ENCODE measurements around the gene ASCL4. TPM values are rescaled to one million over a fixed set of nuclear protein-coding genes. Genes with fewer than 3 reads are reported as not detected.
A peak's percentile ranks its signal among the peaks of the same experiment; 100 is the strongest.

The ASCL4 gene
- total and polyA plus RNA-seq, 7 experiments from 2014 or later: not detected

DNA sequence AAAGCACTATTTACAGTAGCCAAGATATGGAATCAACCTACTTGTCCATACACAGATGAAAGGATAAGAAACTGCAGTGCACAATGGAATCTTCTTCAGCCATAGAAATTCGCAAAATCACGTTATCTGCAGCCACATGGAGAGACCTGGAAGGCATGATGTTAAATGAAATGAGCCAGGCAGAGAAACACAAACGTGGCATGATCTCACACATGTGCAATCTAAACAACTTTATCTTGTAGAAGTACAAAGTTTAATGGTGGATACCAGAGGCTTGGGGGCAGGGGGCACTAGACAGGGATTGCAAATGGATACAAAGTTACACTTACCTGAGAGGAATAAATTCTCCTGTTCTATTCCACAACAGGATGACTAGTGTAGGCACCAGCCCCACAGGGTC is 24.1 kb downstream of the ASCL4 start:
- Mint-ChIP-seq H3K9me3 (no peaks in the 10 kb centered on the region), H3K4me3 (no peak overlapping the region), H3K36me3 (peaks cover 0 to 3% (median 0%) of the 10 kb centered on the region in 5 donors), H3K27ac (no peak overlapping the region), H3K27me3 (peaks cover 15 to 41% (median 24%) of the 10 kb centered on the region in 5 donors), H3K4me1 (no peaks in the 10 kb centered on the region)
- intact Hi-C loops (cut with micrococcal nuclease): no loop called here
- Histone ChIP-seq H3K4me3 (ENCODE audit: low read length) (no peak overlapping the region), H3K9me3 (ENCODE audit: control insufficient read depth in 2 of 3, low read length in 3 of 3) (no peaks in the 10 kb centered on the region), H3K4me1 (ENCODE audit: control insufficient read depth in 2 of 2, insufficient read depth in 2 of 2, low read length in 2 of 2) (no peaks in the 10 kb centered on the region), H3K27me3 (ENCODE audit: control insufficient read depth in 2 of 2, insufficient read depth in 2 of 2, low read length in 2 of 2) (no peaks in the 10 kb centered on the region), H3K36me3 (ENCODE audit: control insufficient read depth in 2 of 3, insufficient read depth in 3 of 3, low read length in 3 of 3) (no peaks in the 10 kb centered on the region), H3K27ac (ENCODE audit: low read depth, low read length) (no peak overlapping the region)
- POLR2A ChIA-PET: no interaction called here
- DNase-seq (no peak), ATAC-seq (no peak)
- CTCF ChIA-PET: no interaction called here

DNA sequence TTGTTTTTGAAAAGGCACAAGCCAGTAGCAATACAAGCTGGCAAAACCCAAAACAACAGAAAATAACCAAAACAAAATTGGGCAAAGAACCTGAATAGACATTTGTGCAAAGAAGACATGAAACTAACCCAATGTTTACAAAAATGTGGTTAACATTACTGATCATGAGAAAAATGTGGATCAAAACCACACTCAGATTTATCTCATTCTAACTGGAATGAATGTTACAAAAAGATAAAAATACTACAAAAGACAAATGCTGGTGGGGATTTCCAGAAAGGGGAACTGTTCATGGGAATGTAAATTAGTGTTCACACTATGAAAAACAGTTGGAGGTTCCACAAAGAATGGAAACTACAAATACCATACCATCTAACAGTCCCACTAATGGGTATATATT is 26.6 kb downstream of the ASCL4 start:
- Histone ChIP-seq H3K9me3 (ENCODE audit: control insufficient read depth in 2 of 3, low read length in 3 of 3) (no peaks in the 10 kb centered on the region), H3K36me3 (ENCODE audit: control insufficient read depth in 2 of 3, insufficient read depth in 3 of 3, low read length in 3 of 3) (no peaks in the 10 kb centered on the region), H3K4me1 (ENCODE audit: control insufficient read depth in 2 of 2, insufficient read depth in 2 of 2, low read length in 2 of 2) (no peaks in the 10 kb centered on the region), H3K27me3 (ENCODE audit: control insufficient read depth in 2 of 2, insufficient read depth in 2 of 2, low read length in 2 of 2) (no peaks in the 10 kb centered on the region), H3K27ac (ENCODE audit: low read depth, low read length) (no peak overlapping the region), H3K4me3 (ENCODE audit: low read length) (no peak overlapping the region)
- POLR2A ChIA-PET: no interaction called here
- Mint-ChIP-seq H3K27me3 (peaks cover 8 to 22% (median 13%) of the 10 kb centered on the region in 5 donors), H3K4me3 (no peak overlapping the region), H3K36me3 (no peaks in the 10 kb centered on the region), H3K9me3 (no peaks in the 10 kb centered on the region), H3K27ac (no peak overlapping the region), H3K4me1 (no peaks in the 10 kb centered on the region)
- DNase-seq (no peak), ATAC-seq (no peak)
- intact Hi-C loops (cut with micrococcal nuclease): no loop called here
- CTCF ChIA-PET: no interaction called here

DNA sequence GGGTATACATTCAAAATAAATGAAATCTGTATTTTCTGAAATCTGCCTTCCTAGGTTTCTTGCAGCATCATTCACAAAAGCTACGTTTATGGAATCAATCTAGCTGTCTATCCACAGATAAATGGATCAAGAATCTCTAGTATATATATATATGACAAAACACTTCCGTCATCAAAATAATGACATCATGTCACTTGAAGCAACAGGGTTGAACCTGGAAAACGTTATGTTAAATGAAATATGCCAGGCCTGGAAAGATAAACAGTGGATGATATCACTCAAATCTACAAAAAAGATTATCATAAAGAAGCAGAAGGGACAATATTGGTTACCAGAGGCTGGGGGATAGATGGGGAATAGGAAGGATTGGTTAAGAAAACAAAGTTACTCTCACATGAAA is 28.6 kb downstream of the ASCL4 start:
- Mint-ChIP-seq H3K27ac (no peak overlapping the region), H3K36me3 (no peaks in the 10 kb centered on the region), H3K9me3 (no peaks in the 10 kb centered on the region), H3K4me1 (no peaks in the 10 kb centered on the region), H3K27me3 (peaks cover 7 to 19% (median 13%) of the 10 kb centered on the region in 5 donors), H3K4me3 (no peak overlapping the region)
- intact Hi-C loops (cut with micrococcal nuclease): no loop called here
- no peaks in the 10 kb centered on the region for H3K36me3 ChIP-seq (ENCODE audit: control insufficient read depth in 2 of 3, insufficient read depth in 3 of 3, low read length in 3 of 3)
- no peaks in the 10 kb centered on the region for H3K27me3 ChIP-seq (ENCODE audit: control insufficient read depth in 2 of 2, insufficient read depth in 2 of 2, low read length in 2 of 2)
- POLR2A ChIA-PET: no interaction called here
- no peaks in the 10 kb centered on the region for H3K9me3 ChIP-seq (ENCODE audit: control insufficient read depth in 2 of 3, low read length in 3 of 3)
- no peak for ATAC-seq
- H3K4me1 ChIP-seq (ENCODE audit: control insufficient read depth in 2 of 2, insufficient read depth in 2 of 2, low read length in 2 of 2): no peaks in the 10 kb centered on the region
- CTCF ChIA-PET: no interaction called here
- no peak for DNase-seq
- no peak overlapping the region for H3K27ac ChIP-seq (ENCODE audit: low read depth, low read length)
- H3K4me3 ChIP-seq (ENCODE audit: low read length): no peak overlapping the region

DNA sequence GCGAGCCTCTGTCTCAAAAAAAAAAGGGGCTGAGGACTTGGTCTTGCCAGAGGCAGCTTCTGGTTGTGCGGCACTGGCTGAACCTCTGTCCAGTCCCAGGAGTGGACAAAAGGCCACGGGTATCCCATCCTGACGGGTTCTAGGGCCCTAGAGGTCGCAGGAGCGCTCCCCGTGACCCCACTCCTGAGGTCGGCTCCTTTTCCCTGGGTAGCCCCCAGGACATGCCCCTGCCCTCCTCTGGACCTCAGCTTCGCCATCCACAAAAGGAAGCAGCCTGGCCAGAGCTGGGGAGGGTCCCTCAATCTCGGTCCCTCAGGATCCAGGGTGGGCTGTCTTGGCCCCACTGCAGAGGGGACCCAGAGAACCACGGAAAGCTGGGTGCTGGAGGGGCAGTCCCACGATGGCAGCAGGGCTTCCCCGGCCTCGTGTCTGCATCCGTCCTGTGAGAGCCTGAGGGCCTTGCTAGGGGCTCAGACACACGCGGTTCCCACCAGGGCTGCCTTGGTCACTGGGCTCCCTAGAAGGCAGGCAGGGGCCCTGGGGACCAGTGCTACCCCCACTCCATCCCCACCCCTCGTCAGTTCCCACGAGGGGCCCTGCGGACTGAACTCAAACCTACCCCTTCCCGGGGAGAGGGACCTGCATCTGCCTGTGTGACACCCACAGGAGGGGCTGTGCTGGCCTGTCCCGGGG is 31.1 kb downstream of the ASCL4 start:
- no peaks in the 10 kb centered on the region for H3K36me3 Mint-ChIP-seq
- intact Hi-C loops (cut with micrococcal nuclease): no loop called here
- POLR2A ChIA-PET: no interaction called here

DNA sequence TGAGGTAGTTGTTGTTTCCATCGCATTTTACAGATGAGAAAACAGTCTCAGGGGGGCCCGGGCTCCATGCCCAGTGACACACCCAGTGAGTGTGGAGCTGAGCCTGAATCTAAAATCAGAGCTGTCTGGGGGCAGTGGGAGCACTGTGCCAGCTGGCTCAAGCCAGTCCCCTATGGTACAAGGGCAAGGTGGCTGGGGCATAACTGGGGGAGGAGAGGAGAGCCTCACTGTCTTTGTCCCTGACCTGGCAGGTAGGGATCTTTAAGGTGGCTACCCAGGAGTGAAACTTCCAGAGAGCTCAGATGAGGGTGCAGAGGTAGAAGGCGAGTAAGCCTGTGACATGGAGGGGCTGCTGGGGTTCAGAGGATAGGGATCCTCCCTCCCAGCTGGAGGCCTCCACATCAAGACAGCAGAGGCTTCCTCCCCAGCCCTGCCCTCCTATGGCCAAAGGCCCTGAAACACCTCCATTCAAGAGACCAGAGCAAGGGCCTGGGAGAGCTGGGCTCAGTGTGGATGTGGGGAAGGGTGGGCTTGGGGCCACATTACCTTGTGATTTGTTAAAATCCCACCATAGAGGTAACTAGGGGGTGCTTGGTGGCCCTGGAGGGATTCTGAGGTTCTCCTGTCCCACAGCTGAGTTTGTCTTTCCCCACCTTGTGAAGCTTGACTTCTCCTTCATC is 33.1 kb downstream of the ASCL4 start:
- ChIA-PET CTCF (no interaction called here), POLR2A (no interaction called here)
- H3K27me3 ChIP-seq (ENCODE audit: control insufficient read depth in 2 of 2, insufficient read depth in 2 of 2, low read length in 2 of 2): no peaks in the 10 kb centered on the region
- no peak overlapping the region for H3K27ac ChIP-seq (ENCODE audit: low read depth, low read length)
- no peaks in the 10 kb centered on the region for H3K36me3 ChIP-seq (ENCODE audit: control insufficient read depth in 2 of 3, insufficient read depth in 3 of 3, low read length in 3 of 3)
- DNase-seq (no peak), ATAC-seq (no peak)
- intact Hi-C loops (cut with micrococcal nuclease): no loop called here
- H3K9me3 ChIP-seq (ENCODE audit: control insufficient read depth in 2 of 3, low read length in 3 of 3): no peaks in the 10 kb centered on the region
- no peaks in the 10 kb centered on the region for H3K9me3 Mint-ChIP-seq
- no peak overlapping the region for H3K4me3 Mint-ChIP-seq
- H3K4me3 ChIP-seq (ENCODE audit: low read length): no peak overlapping the region
- no peak overlapping the region for H3K27ac Mint-ChIP-seq
- no peaks in the 10 kb centered on the region for H3K4me1 Mint-ChIP-seq
- H3K27me3 Mint-ChIP-seq: peaks cover 6 to 17% (median 9%) of the 10 kb centered on the region in 5 donors
- no peaks in the 10 kb centered on the region for H3K36me3 Mint-ChIP-seq
- no peaks in the 10 kb centered on the region for H3K4me1 ChIP-seq (ENCODE audit: control insufficient read depth in 2 of 2, insufficient read depth in 2 of 2, low read length in 2 of 2)

More for the DNA sequence above, 31.1 kb downstream of the ASCL4 start:
- no peak for ATAC-seq
- Mint-ChIP-seq H3K27ac (no peak overlapping the region), H3K9me3 (no peaks in the 10 kb centered on the region), H3K4me3 (no peak overlapping the region), H3K27me3 (peaks cover 0 to 17% (median 9%) of the 10 kb centered on the region in 5 donors), H3K4me1 (no peaks in the 10 kb centered on the region)
- Histone ChIP-seq H3K27ac (ENCODE audit: low read depth, low read length) (no peak overlapping the region), H3K9me3 (ENCODE audit: control insufficient read depth in 2 of 3, low read length in 3 of 3) (no peaks in the 10 kb centered on the region), H3K4me1 (ENCODE audit: control insufficient read depth in 2 of 2, insufficient read depth in 2 of 2, low read length in 2 of 2) (no peaks in the 10 kb centered on the region), H3K36me3 (ENCODE audit: control insufficient read depth in 2 of 3, insufficient read depth in 3 of 3, low read length in 3 of 3) (no peaks in the 10 kb centered on the region), H3K27me3 (ENCODE audit: control insufficient read depth in 2 of 2, insufficient read depth in 2 of 2, low read length in 2 of 2) (no peaks in the 10 kb centered on the region), H3K4me3 (ENCODE audit: low read length) (no peak overlapping the region)
- DNase-seq: no peak
- CTCF ChIA-PET: no interaction called here

DNA sequence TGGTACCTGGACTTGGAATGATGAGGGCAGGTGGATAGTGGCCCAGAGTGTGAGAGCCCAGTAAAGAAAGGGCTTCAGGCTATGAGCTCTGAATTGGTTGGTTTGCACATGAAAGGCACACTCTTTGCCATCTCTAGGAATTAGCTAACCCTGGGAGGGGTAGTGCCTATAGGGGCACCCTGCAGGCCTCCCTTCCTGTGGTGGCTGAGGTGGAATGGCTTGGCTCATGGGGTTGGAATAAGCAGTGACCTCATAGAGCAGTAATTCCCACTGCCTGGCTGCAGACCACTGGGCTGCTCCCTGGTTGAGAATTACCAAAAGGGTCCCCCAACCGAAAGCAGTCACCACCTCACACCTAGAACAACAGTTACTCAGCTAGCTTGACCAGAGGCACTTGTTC is 42.7 kb downstream of the ASCL4 start:
- no peak overlapping the region for H3K27ac ChIP-seq (ENCODE audit: low read depth, low read length)
- no peak for DNase-seq
- H3K4me1 Mint-ChIP-seq: no peaks in the 10 kb centered on the region
- H3K36me3 Mint-ChIP-seq: peaks cover 0 to 12% (median 0%) of the 10 kb centered on the region in 5 donors
- H3K9me3 Mint-ChIP-seq: peaks cover 4 to 36% (median 16%) of the 10 kb centered on the region in 11 donors
- no peaks in the 10 kb centered on the region for H3K36me3 ChIP-seq (ENCODE audit: control insufficient read depth in 2 of 3, insufficient read depth in 3 of 3, low read length in 3 of 3)
- intact Hi-C loops (cut with micrococcal nuclease): no loop called here
- H3K4me3 ChIP-seq (ENCODE audit: low read length): no peak overlapping the region
- ChIA-PET POLR2A (no interaction called here), CTCF (interaction anchor here (0.8 kb wide), 1 partner anchor 120 kb away, joined by 3 read pairs; no protein-coding TSS in a partner anchor)
- no peak overlapping the region for H3K4me3 Mint-ChIP-seq
- H3K27me3 ChIP-seq (ENCODE audit: control insufficient read depth in 2 of 2, insufficient read depth in 2 of 2, low read length in 2 of 2): no peaks in the 10 kb centered on the region
- no peaks in the 10 kb centered on the region for H3K4me1 ChIP-seq (ENCODE audit: control insufficient read depth in 2 of 2, insufficient read depth in 2 of 2, low read length in 2 of 2)
- no peak for ATAC-seq
- H3K9me3 ChIP-seq (ENCODE audit: control insufficient read depth in 2 of 3, low read length in 3 of 3): peaks cover 0 to 16% (median 0%) of the 10 kb centered on the region in 3 experiments
- peaks cover 3 to 21% (median 12%) of the 10 kb centered on the region in 5 donors for H3K27me3 Mint-ChIP-seq
- H3K27ac Mint-ChIP-seq: peak overlapping the region in 1 of 9 donors; percentile 16

DNA sequence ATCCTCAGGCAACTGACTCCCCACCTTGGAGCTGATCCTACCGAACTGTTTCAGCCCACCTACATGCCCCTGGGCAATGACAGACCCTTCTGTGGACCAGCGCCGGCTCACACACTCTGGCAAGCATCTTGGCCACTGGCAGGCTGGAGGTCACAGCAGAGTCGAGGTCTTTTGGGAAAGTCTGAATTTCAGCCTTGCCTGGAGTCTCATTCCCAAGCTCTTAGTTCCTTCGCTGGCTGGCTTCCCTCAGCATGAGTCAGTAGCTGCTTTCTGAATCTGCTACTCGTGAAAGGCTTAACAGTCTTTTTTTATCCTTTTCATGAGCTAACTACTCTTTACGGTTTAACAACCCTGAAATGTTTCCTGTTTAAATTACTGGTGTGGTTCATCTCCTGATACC is 44.5 kb downstream of the ASCL4 start:
- H3K36me3 Mint-ChIP-seq: peaks cover 0 to 12% (median 0%) of the 10 kb centered on the region in 5 donors
- intact Hi-C loops (cut with micrococcal nuclease): no loop called here
- POLR2A ChIA-PET: no interaction called here
- H3K36me3 ChIP-seq (ENCODE audit: control insufficient read depth in 2 of 3, insufficient read depth in 3 of 3, low read length in 3 of 3): no peaks in the 10 kb centered on the region
- H3K27me3 ChIP-seq (ENCODE audit: control insufficient read depth in 2 of 2, insufficient read depth in 2 of 2, low read length in 2 of 2): no peaks in the 10 kb centered on the region
- H3K9me3 Mint-ChIP-seq: peaks cover 7 to 49% (median 16%) of the 10 kb centered on the region in 11 donors
- peaks cover 0 to 16% (median 0%) of the 10 kb centered on the region in 3 experiments for H3K9me3 ChIP-seq (ENCODE audit: control insufficient read depth in 2 of 3, low read length in 3 of 3)
- DNase-seq (no peak), ATAC-seq (no peak)
- H3K27ac ChIP-seq (ENCODE audit: low read depth, low read length): no peak overlapping the region
- no peak overlapping the region for H3K4me3 Mint-ChIP-seq
- peaks cover 7 to 29% (median 23%) of the 10 kb centered on the region in 5 donors for H3K27me3 Mint-ChIP-seq
- no peak overlapping the region for H3K27ac Mint-ChIP-seq
- no peaks in the 10 kb centered on the region for H3K4me1 ChIP-seq (ENCODE audit: control insufficient read depth in 2 of 2, insufficient read depth in 2 of 2, low read length in 2 of 2)
- CTCF ChIA-PET: no interaction called here
- no peak overlapping the region for H3K4me3 ChIP-seq (ENCODE audit: low read length)
- H3K4me1 Mint-ChIP-seq: no peaks in the 10 kb centered on the region
